Spleen (tissue), 11 donors: ENCODE measurements around the gene KLHL21. TPM values are rescaled to one million over a fixed set of nuclear protein-coding genes. Genes with fewer than 3 reads are reported as not detected.

Experiments
- DNase-seq: peaks from one replicate; pipeline ENCODE4 v3.0.0-alpha.2; 2020
- H3K27ac ChIP-seq, 8 donors: fragments of 200-600 bp; sonication (generic) in 7 of 8; 1 replicate in 4 of 8; 2 replicates in 4 of 8; pipeline versions ENCODE4 v1.5.0 to v1.8.0; 2016 to 2021; ENCODE audit warnings: inconsistent platforms in 4 of 8, mild to moderate bottlenecking in 4 of 8, moderate library complexity in 1 of 8
- H3K27me3 ChIP-seq, 7 donors: fragments of 200-600 bp; sonication (generic) in 6 of 7; replicated peaks in 1 of 7; 1 replicate in 4 of 7; 2 replicates in 3 of 7; pipeline versions ENCODE4 v1.5.0 to v1.8.0; 2016 to 2021; ENCODE audit warnings: inconsistent platforms in 3 of 7, mild to moderate bottlenecking in 1 of 7
- H3K36me3 ChIP-seq, 6 donors: fragments of 200-600 bp; sonication (generic) in 5 of 6; 1 replicate in 4 of 6; 2 replicates in 2 of 6; pipeline versions ENCODE4 v1.5.0 to v1.8.0; 2016 to 2021; ENCODE audit warnings: inconsistent platforms in 2 of 6
- H3K4me1 ChIP-seq, 6 donors: fragments of 200-600 bp; sonication (generic) in 5 of 6; 1 replicate in 3 of 6; 2 replicates in 3 of 6; pipeline versions ENCODE4 v1.5.0 to v1.8.0; 2016 to 2021; ENCODE audit warnings: inconsistent platforms in 3 of 6
- H3K4me3 ChIP-seq, 8 donors: fragments of 200-600 bp; sonication (generic) in 7 of 8; 1 replicate in 4 of 8; 2 replicates in 4 of 8; pipeline versions ENCODE4 v1.5.0 to v1.8.0; 2016 to 2021; ENCODE audit warnings: inconsistent platforms in 4 of 8, mild to moderate bottlenecking in 4 of 8, moderate library complexity in 2 of 8
- H3K9me3 ChIP-seq, 8 donors: fragments of 200-600 bp; sonication (generic) in 7 of 8; 1 replicate in 4 of 8; 2 replicates in 4 of 8; pipeline versions ENCODE4 v1.5.0 to v1.8.0; 2016 to 2021; ENCODE audit warnings: inconsistent platforms in 4 of 8
- POLR2A ChIP-seq, 3 donors: fragments of 450-650 bp; IDR thresholded peaks; one replicate each; pipeline ENCODE4 v1.5.1; 2017; ENCODE audit warnings: antibody characterized with exemption in 3 of 3, mild to moderate bottlenecking in 1 of 3
- POLR2AphosphoS5 ChIP-seq, 3 donors: sonication (generic); formaldehyde crosslinking; IDR thresholded peaks; one replicate each; pipeline ENCODE4 v1.5.1; 2017; ENCODE audit warnings: antibody characterized with exemption in 3 of 3
- WGBS, 5 donors: extraction: QIAGEN DNeasy Blood & Tissue Kit in 3 of 5; methylation state at CpG; one replicate each; pipeline versions ENCODE4 v1.1.5 to v1.1.7; 2013 to 2018; 5-methylcytosine and 5-hydroxymethylcytosine counted together
- intact Hi-C: fragments of 100-400 bp; cut with DNase I; formaldehyde crosslinking; loops from one replicate; pipeline ENCODE4 v1.15.0; 2023; ENCODE audit warnings: low total_unique reads
- polyA plus RNA-seq, 3 donors: library from polyadenylated mRNA; stranded (reverse); fragments of 200-250 nt; gene quantifications; one replicate each; pipeline ENCODE4 v1.2.1, GENCODE V29; 2013
- total RNA-seq, 7 donors: library from RNA; depleted of rRNA in 3 of 7; stranded (reverse); fragments of >200 nt in 3 of 7; fragmentation: NEBNext Ultra II Directional in 4 of 7; extraction: Animal tissue kit (Norgen Biotek cat#: 25700) in 4 of 7; gene quantifications; one replicate each; pipeline versions ENCODE4 v1.1.0 to v1.2.1, GENCODE V29; 2016 to 2021
- TF ChIP-seq, protein P1 (sequence below), 11 experiments: fragments of 200-600 bp in 7 of 11; fragments of 450-650 bp in 4 of 11; sonication (generic) in 4 of 11; IDR thresholded peaks in 8 of 11; conservative IDR thresholded peaks in 3 of 11; 1 replicate in 7 of 11; 2 replicates in 4 of 11; pipeline versions ENCODE4 v1.4.0 to v1.8.0; 2016 to 2021; ENCODE audit warnings: antibody characterized with exemption in 11 of 11, inconsistent platforms in 4 of 11, mild to moderate bottlenecking in 1 of 11
- donor health status: healthy with polysubstance abuse.
- donor health status: DM: no; HTN: no; CAD: no; lungs with moderate emphysema.
- donor health status: DM: no; HTN: no; CAD: no.
- donor health status: Bipolar disorder and iron deficiency.
- donor health status: healthy.
- donor health status: DM: no; HTN: no; CAD: no.
- donor health status: DM: yes; HTN: yes; CAD: no.

KLHL21 gene
- total and polyA plus RNA-seq, 10 donors: 5.0 to 41.5 (median 22.4) TPM

- 85 to 95% (median 93%) methylated on average over 17 to 30 of the region's 30 CpGs for WGBS, 5 donors
- Histone ChIP-seq H3K4me1 (peaks cover 0 to 8% (median 3%) of the 10 kb centered on the region in 6 donors), H3K36me3 (peaks cover 0 to 100% (median 86%) of the 10 kb centered on the region in 6 donors), H3K27me3 (no peaks in the 10 kb centered on the region), H3K27ac (no peak overlapping the region), H3K4me3 (no peak overlapping the region), H3K9me3 (no peaks in the 10 kb centered on the region)
- no peak for DNase-seq
- peak in 1 of 3 donors; percentile 39 for TF ChIP-seq POLR2AphosphoS5 (IDR thresholded peaks at IDR 0.05)
- no peak for TF ChIP-seq POLR2A (IDR thresholded peaks at IDR 0.05)
- intact Hi-C loops: no loop called here
Measured at GRCh38 chr1:6632588-6633514, 30.2 kb upstream of the KLHL21 start.

DNA sequence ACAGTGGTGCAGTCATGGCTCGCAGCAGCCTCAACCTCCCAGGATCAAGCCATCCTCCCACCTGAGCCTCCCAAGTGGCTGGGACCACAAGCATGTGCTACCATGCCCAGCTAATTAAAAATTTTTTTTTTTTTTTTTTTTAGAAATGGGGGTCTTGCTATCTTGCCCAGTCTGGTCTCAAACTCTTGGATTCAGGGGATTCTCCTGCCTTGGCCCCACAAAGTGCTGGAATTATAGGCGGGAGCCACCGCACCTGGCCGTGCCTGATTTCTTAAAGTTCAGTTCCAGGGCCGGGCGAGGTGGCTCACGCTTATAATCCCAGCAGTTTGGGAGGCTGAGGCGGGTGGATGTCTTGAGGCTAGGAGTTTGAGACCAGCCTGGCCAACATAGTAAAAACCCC lies 28.4 kb upstream of the KLHL21 start:
- Histone ChIP-seq H3K9me3 (no peaks in the 10 kb centered on the region), H3K27me3 (no peaks in the 10 kb centered on the region), H3K4me3 (no peak overlapping the region), H3K4me1 (peaks cover 5 to 26% (median 19%) of the 10 kb centered on the region in 6 donors), H3K36me3 (peaks cover 0 to 94% (median 69%) of the 10 kb centered on the region in 6 donors), H3K27ac (no peak overlapping the region)
- WGBS, 5 donors: 97 to 99% (median 98%) methylated on average over 8 of the region's 8 CpGs
- intact Hi-C loops: no loop called here
- TF ChIP-seq, protein P1, sequence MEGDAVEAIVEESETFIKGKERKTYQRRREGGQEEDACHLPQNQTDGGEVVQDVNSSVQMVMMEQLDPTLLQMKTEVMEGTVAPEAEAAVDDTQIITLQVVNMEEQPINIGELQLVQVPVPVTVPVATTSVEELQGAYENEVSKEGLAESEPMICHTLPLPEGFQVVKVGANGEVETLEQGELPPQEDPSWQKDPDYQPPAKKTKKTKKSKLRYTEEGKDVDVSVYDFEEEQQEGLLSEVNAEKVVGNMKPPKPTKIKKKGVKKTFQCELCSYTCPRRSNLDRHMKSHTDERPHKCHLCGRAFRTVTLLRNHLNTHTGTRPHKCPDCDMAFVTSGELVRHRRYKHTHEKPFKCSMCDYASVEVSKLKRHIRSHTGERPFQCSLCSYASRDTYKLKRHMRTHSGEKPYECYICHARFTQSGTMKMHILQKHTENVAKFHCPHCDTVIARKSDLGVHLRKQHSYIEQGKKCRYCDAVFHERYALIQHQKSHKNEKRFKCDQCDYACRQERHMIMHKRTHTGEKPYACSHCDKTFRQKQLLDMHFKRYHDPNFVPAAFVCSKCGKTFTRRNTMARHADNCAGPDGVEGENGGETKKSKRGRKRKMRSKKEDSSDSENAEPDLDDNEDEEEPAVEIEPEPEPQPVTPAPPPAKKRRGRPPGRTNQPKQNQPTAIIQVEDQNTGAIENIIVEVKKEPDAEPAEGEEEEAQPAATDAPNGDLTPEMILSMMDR (IDR thresholded peaks at IDR 0.05 in 8 of 11, conservative IDR thresholded peaks at IDR 0.05 in 3 of 11): no peak
- DNase-seq: no peak

DNA sequence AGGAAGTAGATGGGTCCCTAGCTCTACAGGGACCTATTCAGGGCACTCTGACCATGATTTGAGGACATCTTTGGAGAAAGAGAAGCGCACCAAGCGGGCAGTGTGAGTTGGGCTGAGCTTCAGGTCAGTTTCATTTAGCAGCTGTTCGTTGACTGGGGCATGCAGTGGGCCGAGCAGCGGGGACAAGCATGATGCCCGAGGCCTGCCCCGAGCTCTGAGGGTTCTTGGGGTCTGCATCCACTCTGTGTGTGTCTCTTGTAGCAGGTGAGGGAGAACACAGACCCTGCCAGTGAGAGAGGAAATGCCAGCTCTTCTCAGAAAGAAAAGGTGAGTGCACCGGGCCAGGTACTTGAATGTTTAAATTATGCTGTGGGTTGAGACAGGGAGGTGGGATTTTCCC lies 27.4 kb upstream of the KLHL21 start:
- H3K4me1 ChIP-seq: peaks cover 9 to 33% (median 26%) of the 10 kb centered on the region in 6 donors
- H3K27me3 ChIP-seq: no peaks in the 10 kb centered on the region
- no peak overlapping the region for H3K27ac ChIP-seq
- peak in 1 of 3 donors; percentile 4 for TF ChIP-seq POLR2AphosphoS5 (IDR thresholded peaks at IDR 0.05)
- TF ChIP-seq, protein P1 (IDR thresholded peaks at IDR 0.05 in 8 of 11, conservative IDR thresholded peaks at IDR 0.05 in 3 of 11): no peak
- H3K4me3 ChIP-seq: no peak overlapping the region
- intact Hi-C loops: no loop called here
- H3K9me3 ChIP-seq: no peaks in the 10 kb centered on the region
- H3K36me3 ChIP-seq: peaks cover 0 to 83% (median 59%) of the 10 kb centered on the region in 6 donors
- no peak for DNase-seq
- 90 to 96% (median 94%) methylated on average over 8 of the region's 8 CpGs for WGBS, 5 donors

DNA sequence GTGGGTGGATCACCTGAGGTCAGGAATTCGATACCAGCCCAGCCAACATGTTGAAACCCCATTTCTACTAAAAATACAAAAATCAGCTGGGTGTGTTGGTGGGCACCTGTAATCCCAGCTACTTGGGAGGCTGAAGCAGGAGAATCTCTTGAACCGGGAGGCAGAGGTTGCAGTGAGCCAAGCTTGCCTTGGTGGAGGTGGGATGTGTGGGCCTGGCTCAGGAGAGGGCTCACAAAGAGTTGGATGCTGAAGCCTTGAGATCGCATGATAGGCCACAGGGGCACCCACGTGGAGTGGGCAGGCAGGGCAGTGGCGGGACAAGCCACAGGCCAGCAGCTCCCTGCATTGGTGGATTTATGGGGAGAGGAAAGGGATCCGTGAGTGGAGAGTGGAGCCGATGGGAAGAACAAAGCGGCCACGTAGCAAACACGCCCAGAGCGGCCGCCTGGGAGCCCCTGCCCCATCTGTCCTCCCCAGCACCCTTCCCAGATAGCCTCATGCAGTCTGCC lies 26.4 kb upstream of the KLHL21 start:
- Histone ChIP-seq H3K36me3 (peaks cover 0 to 73% (median 51%) of the 10 kb centered on the region in 6 donors), H3K9me3 (no peaks in the 10 kb centered on the region), H3K4me1 (peaks cover 11 to 42% (median 33%) of the 10 kb centered on the region in 6 donors), H3K27ac (no peak overlapping the region), H3K4me3 (no peak overlapping the region), H3K27me3 (no peaks in the 10 kb centered on the region)
- TF ChIP-seq, protein P1 (IDR thresholded peaks at IDR 0.05 in 8 of 11, conservative IDR thresholded peaks at IDR 0.05 in 3 of 11): no peak
- TF ChIP-seq POLR2A (IDR thresholded peaks at IDR 0.05) (no peak), POLR2AphosphoS5 (IDR thresholded peaks at IDR 0.05) (no peak)
- no peak for DNase-seq
- intact Hi-C loops: loop anchor here (10.0 kb wide), 1 partner anchor 54 kb away; the partner anchor contains the start of gene ZBTB48
- 87 to 92% (median 89%) methylated on average over 7 to 12 of the region's 12 CpGs for WGBS, 5 donors
